Measurements from ENCODE around the gene CYB561. TPM values are rescaled to one million over a fixed set of nuclear protein-coding genes. Genes with fewer than 3 reads are reported as not detected.

CYB561 gene
- total RNA-seq, 1 experiment from 2014 or later, result 104 TPM

DNA sequence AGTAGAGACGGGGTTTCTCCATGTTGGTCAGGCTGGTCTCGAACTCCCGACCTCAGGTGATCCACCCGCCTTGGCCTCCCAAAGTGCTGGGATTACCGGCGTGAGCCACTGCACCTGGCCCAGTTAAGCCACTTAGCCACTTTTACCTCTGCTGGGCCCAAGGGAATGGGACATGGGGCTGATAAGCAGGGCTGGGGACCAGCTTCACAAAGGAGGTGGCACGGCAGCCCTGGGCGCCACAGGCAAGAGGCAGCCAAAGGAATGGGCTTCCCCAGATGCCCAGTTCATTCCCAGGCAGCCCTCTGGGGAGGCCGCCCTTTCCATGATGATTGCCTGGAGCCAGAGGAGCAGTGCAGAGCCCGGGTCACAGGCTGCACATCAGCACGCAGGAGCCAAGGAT lies 5.0 kb upstream of the CYB561 start:
- no peak for DNase-seq (ENCODE audit: low spot score)

DNA sequence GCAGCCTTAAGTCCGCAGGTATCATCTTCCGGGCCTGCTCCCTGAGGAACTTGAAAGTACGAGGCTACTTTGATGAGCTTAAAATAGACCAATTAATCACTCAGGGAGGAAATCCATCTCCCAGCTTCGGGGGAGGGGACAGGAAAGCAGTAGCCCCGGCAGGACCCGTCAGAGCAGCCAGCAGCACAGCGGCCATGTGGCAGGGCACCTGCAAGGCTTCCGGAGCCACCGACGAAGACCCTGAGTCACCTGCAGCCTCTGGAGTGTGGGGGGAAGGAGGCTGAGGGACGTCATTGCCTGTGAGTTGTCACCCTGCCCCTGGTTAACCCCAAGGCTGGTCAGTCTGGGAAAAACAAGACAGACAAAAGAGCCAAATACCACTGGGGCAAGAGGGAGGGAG lies 4.4 kb upstream of the CYB561 start:
- DNase-seq (ENCODE audit: low spot score), result no peak

DNA sequence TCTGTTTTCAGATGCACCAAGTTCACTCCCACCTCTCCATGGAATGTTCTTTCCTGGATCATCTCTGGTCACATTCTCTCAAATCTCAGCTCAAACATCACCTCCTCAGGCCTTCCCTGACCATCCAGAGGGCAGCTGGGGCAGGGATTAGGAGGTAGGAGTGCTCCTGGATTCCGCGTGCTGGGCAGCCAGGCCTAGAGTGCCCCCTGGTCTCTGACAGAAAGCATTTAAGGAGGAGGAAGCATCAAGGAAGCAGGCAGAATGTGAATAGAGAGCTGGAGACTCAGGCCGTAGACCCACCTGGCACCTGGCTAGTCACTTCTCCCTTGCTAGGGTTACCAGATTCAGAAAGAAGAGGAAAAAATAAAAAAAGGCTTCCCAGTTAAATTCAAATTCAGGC lies 2.5 kb upstream of the CYB561 start:
- DNase-seq (ENCODE audit: low spot score), result no peak

DNA sequence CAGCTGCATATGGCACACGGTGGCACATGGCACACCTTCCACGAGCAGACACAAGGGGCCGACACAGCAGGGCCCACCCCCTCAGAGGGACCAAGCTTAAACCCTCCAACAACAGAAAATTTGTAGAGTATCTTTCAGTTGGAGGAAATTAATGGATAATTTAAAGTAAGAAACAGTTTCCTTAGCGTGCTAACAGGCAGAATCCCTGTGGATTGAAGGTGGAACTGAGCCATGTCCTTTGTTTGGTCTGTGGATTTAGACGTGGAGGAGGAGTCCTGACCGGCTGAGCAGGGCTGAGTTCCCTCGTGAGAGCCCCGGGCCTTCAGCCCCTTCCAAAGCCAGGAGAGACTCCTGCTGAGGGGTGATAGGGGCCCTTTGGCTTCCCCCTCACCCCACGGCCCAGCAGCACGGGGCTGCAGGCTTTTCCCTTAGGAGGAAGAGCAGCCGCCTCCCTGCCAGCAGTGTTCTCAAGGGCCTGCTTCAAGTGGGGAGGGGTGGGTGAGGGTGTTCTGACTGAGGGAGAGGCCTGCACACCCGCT lies 1.4 kb upstream of the CYB561 start:
- DNase-seq (ENCODE audit: low spot score), result no peak

DNA sequence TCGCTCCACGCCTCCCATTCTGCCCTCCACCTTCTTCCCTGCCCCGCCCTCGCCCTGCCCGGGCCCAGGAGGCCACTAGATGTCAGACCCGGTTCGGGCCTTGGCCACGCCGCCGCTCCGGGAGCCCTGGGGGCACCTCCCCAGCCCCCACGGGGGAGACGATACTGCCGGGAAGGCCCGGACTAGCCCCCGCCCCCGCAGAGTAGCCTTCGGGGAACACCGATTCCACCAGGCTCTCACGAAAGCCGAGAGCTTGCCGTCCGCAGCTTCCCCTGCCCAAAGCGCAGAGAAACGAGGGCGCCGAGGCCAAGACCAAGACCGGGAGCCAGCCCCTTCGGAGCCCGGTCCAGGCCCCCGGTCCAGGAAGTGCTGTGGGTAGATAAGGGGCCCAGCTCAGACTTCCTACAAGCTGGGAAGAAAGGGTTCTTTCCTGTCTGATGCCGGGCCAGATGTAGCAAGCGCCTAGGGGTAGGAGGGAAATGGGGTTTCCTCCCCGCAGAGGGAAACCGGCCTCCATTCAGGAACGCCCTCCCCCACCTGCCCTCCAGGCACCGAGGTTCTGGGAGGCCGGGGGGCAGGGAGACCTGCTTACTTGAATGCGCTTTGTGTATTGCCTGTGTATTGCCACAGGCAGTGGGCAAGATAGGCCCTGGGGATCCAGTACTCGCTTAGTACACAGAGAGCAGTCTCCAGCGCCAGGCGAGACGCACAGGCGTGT lies 806 bp upstream of the CYB561 start:
- DNase-seq (ENCODE audit: low spot score), result peak; percentile 62

DNA sequence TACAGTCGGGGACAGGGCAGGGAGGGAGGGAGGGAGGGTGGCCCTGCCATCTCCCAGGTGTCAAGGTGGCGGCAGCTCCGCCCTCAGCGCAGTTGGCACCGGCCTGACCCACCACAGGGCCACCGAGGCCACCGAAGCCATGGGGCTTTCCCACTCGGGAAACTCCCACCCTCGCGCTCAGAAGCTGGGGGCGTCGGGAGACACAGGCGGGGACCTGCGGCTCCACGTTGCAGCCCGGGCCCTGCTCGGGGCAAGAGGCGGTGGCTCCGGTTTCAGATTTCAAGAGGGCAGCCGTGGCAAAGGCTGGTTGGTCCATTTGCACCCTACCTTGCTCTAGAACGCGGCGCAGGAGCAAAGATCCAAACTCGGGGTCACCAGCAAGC lies 544 bp downstream of the CYB561 start:
- DNase-seq (ENCODE audit: low spot score), result peak; percentile 52

DNA sequence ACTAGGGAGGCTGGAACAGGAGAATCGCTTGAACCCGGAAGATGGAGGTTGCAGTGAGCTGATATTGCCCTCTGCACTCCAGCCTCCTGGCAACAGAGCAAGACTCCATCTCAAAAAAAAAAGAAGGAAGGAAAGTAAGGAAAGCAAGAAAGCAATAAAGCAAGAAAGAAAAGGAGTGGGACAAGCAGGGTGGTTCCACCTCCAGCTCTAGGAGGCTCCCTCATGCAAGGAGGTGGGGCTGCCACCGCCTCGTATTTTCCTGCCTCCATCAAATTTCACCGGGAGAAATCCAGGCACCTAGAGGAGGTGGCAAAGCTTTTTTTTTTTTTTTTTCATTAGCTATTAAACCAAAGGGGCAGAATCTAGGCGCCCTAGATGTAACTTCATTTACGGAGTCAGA lies 1.0 kb downstream of the CYB561 start:
- peak; percentile 28 for DNase-seq (ENCODE audit: low spot score)

DNA sequence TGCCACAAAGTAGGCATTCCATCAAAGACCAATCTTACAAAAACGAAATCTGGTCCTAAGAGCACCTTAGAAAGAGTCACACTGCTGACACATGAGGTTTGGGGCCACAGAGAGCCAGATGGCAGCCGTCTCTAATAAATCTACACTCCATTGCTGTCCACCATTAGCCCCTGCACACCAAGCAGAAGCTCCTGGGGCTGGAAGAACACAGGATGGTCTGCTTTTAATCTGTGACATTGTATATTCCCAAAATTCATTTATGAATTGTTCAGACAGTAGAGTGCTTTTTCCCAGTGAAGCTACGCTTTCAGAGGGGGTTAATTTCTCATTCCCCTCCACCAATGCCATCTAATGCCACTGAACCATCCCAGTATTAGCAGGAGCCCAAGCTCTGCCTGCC lies 1.6 kb downstream of the CYB561 start:
- no peak for DNase-seq (ENCODE audit: low spot score)

DNA sequence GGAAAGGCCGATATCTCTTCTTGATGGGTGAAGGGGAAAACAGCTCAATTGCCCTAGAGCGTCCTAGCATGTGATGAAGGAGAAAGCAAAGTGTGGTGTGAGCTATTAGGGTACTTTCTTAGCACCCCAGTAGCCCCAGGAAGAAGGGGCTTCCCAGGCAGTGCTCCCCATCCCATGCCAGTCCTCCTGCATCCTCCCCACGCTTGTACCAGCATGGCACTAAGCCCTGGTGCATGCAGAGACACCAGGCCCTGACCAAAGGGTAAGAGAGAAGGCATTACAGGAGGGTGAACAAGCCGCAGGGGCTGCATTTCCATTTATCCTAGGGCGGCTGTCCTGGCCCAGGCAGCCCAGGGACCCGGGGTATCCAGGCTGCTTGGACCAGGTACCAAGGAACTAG lies 3.1 kb downstream of the CYB561 start:
- DNase-seq (ENCODE audit: low spot score), result no peak

DNA sequence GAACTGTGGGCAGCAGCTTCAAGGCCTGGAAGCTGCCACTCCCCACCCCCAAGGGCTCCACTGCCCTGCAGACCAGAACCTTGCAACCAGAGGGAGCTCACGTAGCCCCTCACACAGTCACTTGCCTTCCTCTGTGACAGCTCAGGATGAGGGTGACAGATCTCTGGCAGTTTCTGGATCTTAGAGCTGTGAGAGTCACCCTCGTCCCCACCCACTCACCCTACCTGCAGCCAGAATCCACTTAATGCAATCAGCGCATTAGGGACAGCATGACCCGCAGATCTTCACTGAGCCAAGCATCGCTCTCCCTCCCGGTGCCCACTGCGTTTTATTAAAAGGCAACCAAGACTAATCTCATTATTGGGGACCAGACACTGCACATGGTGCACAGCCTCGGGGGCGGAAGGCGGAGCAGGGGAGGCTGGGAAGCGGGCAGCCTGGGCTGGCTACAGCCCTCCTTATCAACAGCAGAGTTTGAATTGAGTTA lies 3.5 kb downstream of the CYB561 start:
- DNase-seq (ENCODE audit: low spot score), result no peak

DNA sequence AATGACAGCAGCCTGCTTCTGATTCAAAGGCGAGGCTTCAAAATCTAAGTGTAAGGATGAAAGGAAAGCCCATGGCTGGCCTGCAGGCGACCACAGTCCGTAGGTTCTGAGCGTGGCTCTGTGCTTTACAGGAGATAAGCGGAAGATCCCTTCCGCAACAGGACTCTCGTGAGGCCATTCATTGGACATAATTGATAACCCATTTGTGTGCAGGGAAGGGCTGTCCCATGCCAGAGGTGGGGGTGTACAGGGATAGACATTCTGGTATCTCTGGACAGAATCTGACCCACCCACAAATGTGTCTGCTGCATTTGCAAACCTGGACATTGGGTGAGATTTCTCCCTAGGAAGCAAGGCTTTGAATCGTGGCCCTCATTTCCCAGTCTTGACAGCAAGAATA lies 4.0 kb downstream of the CYB561 start:
- no peak for DNase-seq (ENCODE audit: low spot score)

DNA sequence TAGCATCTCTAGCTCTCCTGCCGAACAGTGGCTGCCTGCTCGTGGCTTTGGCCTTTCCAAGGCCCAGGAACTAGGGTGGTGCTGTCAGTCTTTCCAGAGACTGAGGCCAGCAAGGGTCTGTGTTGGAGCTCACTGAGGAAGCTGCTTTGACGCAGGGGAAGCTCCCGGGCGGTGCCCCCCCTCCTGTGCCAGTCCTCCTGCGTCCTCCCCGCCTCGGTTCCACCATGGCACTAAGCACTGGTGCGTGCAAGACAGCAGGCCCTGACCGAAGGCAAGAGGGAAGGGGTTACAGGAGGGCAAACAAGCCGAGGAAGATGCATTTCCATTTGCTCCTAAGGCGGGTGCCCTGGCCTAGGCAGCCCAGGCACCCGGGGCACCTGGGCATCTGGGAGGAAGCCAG lies 4.5 kb downstream of the CYB561 start:
- DNase-seq (ENCODE audit: low spot score), result no peak

DNA sequence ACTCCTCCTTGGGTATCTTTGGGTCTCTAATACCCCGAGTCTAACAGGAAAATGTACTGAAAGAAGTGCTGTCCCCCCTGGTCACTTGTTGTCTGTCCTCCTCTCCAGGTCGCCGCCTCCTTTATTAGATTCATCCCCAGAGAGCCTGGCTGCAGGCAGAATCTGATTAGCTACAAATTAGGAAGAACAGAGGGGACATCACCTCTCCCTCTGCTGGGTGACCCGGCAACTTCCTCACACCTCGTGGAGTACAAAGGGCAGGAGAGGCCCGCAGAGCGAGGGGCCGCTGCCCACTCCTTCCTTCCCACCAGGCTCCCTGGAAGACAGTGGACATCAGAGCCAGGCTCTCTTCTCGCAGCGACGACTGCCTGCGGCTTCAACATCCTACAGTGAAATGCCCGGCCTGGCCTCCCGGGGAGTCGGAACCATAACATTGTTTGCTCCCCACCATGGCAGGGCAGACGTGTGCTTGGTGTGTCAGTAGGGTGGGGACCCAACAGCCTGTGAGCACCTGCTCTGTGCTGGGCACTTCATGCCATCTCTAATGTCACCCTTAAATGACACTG lies 5.3 kb downstream of the CYB561 start:
- DNase-seq (ENCODE audit: low spot score), result no peak

DNA sequence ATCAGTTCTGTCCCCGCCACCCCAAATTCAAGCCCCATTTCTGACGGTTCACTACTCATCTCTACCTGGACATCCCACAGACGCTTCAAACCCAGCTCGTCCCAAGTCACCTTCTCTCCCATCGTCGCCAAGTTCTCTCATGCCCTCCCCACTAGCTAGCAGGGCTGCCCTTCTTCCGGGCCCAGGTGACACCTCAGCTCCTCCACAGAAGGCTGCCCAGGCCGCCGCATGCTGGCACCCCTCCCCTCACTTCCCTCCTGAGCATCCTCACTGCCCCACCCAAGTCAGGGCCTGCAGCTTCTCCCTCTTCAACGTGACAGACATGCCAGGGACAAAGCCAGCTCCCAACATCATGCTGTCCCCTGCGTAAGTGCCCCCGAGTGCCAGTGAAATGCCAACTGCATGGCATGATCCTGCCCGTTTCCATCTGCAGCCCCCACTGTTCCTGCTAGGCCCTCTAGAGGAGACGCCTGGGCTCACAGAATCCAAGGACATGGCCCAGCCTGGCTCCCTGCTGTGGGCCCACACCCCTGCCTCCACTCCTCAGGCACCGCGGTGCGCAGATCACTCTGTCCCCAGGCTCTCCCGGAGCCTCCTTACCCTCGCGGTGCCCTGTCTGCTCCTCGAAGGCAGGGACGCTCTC lies 5.9 kb downstream of the CYB561 start:
- DNase-seq (ENCODE audit: low spot score), result no peak

DNA sequence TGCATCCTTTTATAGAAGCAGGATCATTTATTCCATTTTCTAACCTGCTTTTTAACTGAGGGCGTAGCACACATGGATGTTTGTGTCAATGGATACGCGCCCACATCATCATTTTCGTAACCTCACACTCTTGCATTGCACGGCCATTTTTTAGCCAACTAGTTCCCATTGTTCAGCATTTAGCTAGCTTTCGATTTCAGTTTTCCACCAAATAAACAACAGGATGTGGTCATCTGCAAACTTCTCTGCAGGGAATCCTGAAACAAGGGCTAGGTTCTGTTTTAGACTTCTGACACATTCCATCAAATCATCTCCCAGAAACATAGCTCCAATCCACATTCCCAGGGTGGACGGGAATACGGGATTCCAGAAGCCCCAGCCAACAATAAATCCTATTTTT lies 6.4 kb downstream of the CYB561 start:
- DNase-seq (ENCODE audit: low spot score), result no peak

DNA sequence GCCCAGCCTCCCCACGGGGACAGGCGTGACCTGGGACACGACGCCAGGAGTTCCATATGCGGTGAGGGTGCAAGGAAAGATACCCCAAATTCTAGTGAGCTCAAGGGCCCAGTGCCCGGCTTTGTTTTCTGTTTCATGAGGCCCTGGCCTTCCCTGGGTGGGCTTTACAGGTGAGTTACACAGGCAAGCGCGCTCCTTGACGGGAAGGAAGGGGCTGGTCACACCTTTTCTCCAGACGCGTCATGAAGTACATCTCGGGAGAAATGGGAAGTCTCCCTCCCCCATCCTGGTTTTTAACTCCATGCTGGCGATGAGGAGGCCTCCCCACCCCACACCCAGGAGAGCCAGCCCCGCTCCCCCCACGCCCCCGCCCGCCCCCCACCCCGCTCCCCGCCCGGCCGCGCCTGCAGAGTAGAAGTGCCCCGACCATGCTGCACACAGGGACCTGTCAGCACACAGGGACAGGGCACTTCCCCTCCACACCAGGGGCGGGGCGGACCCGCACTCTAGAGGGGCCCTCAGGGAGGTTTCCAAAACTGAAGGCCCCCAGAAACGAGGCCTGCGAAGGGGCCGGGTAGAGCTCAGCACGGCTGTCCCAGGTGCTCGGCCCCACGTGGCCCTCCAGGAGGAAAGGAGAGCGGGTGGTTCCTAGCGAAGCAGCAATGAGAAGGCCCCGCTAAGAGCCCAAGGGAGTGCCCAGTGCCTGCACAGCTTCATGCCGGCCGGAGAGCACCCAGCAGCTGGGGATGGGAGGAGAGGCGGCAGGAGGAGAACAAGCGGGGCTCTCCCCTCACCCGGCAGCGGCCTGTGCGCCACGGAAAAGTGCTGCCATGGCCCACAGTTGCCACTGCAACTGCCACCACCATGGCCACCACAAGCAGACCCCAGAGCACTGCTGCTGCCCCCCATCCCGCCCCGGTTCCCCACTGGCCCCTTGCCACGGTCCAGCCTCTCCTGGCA lies 7.7 kb downstream of the CYB561 start:
- DNase-seq (ENCODE audit: low spot score), result no peak

DNA sequence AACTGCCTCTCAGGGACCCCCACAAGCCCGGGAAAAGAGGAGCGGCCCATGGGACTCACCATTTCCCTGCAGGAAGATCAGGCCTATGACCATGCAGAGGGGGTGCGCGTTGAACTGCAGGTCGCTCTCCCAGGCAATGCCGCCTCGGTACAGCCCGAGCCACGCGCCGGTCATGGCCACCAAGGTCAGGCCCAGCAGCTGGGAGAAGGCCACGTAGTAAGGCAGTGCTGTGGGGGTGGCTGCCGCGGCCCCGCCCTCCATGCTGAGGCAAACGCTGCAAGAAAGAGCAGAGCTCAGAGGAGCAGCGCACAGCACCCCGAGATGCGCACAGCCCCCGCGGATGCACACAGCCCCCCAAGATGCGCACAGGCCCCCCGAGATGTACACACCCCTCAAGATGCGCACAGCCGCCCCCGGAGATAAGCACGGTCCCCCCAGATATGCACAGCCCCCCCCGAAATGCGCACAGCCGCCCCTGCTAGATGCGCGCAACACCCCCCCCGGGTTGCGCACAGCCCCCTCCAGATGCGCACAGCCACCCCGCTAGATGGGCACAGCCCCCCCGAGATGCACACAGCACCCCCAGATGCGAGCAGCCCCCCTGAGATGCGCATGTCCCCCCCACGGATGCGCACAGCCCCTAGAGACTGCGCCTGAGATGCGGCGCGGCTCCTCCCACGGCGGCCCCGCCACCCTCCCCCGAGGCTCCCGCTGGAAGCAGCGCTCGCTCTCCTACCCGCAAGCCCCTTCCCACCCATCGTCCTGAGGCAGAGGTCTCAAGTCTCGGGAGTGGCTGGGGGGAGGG lies 8.6 kb downstream of the CYB561 start:
- DNase-seq (ENCODE audit: low spot score), result no peak

DNA sequence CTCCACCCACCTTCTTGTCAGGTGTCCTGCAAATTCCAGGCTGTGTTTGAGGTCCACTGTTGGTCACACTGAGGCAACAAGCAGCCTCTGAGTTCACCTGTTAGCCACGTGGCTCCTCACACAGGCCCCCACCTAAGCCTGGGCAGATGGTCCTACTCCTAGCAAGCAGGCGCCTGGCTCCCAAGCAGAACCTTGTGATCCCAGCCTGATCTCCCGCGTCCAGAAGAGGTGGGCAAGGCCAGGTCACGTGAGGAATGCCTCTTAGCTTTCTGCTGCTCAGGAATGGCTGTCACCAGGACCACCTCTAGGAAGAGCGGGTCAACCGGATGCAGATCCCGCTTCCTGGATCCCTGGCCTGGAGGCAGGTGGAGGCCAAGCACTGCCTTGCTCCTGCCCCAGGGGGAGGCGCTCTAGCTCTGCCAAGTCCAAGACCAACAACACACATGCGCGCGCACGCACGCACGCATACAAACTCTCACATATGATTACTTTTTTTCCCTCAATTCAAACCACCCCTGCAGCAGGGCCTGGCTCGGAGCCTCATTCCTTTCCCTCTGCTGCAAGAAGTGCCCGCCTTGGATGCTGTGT lies 9.5 kb downstream of the CYB561 start:
- DNase-seq (ENCODE audit: low spot score), result no peak

DNA sequence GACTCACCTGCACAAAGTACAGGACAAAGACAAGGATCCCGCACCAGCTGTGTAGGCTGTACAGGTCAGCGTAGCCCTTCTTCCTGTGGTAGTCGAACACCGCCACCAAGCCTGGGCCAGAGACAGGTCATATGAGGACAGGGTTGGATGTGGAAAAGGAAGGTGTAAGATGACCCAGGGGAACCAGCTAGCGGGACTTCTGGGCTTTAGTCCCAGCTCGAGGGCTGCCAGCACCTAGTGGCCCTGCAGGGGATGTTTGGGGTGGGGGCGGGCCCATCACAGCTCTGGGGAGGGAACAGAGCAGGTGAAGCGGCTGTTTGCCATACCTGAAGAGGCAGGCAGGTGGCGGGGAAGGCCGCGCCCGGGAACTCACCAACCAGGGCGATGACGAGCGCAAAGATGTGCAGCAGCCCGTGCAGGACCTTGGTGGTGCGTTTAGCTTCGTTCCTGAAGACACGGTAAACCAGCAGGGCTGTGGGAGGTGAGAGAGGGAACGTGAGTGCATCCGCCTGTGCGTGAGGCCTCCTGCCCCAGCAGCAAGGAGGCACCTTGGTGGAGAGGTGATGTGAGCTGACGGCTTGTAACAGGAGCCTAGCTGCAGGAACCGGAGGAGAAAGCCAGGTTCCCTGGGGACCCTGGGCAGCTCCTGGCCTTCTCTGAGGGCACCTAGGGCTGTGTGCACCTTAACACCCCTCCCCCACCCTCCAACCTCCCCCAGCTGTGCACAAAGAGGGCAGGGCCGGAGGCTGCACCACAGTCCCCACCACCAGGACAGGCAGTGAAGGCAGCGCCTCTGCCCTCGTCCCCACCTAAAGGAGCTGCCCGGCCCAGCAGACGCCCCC lies 10.2 kb downstream of the CYB561 start:
- no peak for DNase-seq (ENCODE audit: low spot score)
